ENCODE data around the gene EDEM2.
"Not testable (repeated sequence)": the region's sequence is repeated elsewhere in the genome, so short reads cannot be mapped to it uniquely, and the experiment has no call there.

EDEM2 gene, protein sequence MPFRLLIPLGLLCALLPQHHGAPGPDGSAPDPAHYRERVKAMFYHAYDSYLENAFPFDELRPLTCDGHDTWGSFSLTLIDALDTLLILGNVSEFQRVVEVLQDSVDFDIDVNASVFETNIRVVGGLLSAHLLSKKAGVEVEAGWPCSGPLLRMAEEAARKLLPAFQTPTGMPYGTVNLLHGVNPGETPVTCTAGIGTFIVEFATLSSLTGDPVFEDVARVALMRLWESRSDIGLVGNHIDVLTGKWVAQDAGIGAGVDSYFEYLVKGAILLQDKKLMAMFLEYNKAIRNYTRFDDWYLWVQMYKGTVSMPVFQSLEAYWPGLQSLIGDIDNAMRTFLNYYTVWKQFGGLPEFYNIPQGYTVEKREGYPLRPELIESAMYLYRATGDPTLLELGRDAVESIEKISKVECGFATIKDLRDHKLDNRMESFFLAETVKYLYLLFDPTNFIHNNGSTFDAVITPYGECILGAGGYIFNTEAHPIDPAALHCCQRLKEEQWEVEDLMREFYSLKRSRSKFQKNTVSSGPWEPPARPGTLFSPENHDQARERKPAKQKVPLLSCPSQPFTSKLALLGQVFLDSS

DNA sequence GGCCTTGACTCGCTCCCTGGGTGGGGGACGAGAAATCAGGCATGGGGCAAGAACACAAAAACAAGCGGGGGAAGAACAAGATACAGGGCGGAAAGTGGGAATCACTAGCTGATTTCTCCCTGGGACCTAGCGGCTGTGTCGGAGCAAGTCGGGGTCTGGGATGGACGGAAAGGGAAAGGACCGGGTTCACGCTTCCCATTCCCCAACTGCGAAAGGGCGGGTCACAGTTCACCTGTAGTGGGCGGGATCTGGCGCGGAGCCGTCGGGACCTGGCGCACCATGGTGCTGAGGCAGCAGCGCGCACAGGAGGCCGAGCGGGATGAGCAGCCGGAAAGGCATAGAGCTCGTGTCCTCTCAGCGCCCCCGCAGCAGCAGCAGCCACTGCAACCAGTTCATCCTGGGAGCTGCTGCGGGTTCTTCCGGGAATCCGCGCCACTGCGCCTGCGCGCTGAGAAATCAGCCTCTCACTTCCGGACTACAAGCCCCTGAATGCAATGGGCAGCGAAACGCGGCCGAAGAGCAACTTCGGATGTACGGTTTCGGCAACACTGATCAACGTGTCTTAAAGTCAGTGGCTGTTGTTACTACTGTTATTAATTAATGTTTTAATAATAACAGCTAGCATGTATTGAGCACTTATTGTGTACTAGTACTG is at the start of gene EDEM2:
EDEM2 (minus strand) TSS at position 417 of the 655 bp plus-strand sequence; CDS start at position 339, 78 bp downstream.
- DNase-seq (ENCODE audit: low spot score) = peak; percentile 93

DNA sequence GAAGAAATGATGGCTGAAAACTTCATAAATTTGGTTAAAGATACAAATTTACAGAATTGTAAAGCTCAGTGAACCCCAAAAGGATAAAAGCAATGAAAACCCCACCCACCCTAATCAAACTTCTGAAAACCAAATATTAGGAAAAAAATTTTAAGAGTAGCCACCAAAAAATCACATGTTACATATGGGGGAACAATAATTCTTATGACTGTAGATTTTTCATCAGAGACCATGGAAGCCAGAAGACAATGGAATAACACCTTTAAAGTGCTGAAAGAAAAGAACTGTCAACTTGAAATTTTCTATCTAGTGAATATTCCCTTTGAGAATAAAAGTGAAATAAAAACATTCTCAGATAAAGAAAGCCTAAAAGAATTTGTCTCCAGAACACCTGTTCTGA is 49.2 kb upstream of the EDEM2 start:
- no peak for DNase-seq (ENCODE audit: low spot score)

DNA sequence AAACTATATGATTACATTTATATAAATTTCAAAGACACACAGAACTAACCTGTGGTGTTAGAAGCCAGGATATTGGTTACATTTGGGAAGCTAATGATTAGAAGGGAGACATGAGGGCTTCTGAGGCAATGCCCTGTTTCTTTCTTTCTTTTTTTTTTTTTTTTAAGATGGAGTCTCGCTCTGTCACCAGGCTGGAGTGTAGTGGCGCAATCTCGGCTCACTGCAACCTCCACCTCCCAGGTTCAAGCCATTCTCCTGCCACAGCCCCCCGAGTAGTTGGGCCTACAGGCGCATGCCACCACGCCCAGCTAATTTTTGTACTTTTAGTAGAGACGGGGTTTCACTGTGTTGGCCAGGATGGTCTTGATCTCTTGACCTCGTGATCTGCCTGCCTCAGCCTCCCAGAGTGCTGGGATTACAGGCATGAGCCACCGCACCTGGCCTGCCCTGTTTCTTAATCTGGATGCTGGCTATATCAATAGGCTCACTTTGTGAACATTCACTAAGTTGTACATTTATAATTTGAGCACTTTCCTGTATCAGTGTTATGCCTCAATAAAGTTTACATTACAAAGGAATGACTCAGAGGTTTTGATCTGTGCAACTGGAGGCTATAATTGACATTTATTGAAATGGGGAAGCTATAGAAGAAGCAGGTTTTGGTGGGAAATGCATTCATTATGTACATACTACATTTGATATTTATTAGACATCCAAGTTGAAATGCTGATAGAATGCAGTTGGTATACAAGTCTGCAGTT is 46.1 kb upstream of the EDEM2 start:
- DNase-seq (ENCODE audit: low spot score) = not testable (repeated sequence)

DNA sequence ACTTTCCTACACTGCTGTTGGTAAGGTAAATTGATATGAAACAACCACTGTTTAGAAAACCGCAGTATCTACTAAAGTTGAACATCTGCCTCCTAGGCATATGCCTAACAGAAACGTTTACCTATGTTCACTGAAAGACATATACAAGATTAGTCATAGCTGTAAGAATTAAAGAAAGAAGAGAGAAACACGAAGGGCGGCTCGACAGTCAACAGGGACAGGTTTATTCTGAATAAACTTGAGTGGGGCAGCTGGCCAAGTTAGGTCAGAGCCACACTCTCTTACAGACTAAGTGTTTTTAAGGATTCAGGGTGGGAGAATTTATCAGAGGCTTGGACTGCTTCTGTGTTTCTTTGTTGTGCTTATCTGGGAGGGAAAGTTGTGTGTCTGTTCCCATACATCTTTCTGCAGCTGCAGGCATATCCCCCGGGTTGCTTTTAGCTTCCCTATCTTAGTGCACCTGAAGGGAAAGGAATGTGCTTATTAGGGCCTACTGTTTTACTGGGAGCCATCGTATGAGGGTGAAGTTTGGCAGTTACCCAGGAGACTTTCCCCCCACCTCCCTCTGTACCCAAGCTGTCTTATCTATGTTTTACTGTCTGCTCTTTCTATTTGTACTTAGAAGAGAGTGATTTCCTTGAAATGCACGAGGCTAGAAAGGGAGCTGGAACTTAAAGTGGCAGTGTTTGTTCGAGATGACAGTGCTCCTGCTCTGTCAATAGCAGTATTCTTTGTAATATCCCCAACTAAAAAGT is 45.2 kb upstream of the EDEM2 start:
- DNase-seq (ENCODE audit: low spot score) = no peak

DNA sequence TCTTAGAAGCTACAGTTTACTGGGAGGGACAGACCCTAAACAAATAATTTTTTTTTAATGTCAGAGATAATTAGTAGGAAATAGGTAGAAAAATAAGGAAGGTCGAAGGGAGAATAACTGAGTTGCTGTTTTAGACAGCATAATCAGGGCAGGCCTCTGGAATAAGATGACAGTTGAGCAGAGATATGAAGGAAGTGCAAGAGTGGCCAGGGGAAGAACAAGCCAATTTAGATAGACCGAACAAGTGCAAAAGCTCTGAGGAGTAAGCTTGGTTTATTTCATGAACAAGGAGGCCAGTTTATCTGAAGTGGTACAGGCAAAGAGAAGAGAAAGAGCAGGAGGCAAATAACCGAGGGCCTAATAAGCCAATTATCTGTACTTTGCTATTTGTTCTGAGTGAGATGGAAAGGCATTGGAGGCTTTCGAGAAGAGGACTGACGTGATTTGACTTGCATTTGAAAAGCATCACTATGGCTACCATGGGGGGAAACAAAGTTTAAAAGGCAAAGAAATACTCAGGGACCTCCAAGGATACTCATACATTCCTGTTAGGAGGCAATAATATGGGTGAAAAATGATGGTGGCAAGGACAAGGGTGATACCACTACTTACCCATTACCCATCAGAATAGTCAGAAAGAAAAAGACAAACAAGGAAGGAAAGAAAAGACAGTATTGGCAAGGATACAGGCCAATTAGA is 44.4 kb upstream of the EDEM2 start:
- no peak for DNase-seq (ENCODE audit: low spot score)

DNA sequence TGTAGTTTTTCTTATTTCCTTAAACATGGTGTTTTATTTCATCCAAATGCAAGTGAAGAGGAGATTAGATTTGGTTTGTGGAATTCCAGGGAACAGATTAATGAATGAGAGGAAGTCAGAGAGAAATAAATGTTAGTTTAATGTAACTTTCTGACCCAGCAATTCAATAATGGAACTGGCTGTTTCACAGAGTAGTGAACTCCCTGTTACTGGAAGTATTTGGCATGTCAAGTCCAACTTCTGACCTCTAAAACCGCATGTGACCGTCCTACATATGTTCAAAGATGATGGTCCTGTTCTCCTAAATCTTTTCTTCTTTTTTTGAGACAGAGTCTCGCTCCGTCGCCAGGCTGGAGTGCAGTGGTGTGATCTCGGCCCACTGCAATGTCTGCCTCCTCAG is 43.4 kb upstream of the EDEM2 start:
- no peak for DNase-seq (ENCODE audit: low spot score)

DNA sequence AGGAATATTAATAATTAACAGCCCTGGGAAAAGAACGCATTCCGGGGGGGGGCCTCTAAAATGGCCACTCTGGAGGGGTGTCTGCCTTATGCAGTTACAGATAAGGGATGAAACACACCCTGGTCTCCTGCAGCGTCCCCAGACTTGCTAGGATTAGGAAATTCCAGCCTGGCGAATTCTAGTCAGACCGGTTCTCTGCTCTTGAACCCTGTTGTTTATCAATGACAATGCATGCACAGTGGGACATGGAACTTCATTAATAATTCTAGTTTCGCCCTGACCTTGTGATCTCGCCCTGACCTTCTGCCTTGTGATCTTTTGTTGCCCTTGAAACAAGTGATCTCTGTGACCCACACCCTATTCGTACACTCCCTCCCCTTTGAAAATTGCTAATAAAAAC is 42.1 kb upstream of the EDEM2 start:
- DNase-seq (ENCODE audit: low spot score) = not testable (repeated sequence)

DNA sequence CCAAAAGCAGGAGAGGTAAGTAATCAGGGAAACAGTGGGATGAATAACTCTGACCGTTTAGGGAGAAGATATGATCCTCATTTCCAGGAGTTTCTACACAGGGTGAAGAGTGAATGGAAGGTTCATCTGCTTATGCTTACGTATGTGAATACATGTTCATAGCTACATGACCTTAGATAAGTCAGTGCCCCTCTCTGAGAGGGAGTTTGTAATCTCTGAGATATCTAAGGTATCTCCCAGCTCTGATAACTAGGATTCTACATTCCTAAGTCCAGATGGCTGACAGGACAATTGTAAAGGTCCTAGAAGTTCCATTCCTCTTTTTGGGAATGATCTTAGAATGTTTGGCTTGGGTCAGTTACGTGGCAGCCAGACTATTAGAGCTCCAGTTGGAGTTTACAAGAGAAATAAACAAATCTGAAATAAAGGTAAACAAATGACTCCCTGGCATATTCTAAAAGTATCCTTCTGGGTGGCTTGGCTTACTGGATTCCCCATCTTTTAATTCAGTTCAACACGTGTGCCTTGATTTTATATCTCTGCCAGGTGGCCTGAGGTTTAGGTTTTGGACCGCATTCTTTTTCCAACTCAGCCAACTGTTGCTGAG is 40.6 kb upstream of the EDEM2 start:
- DNase-seq (ENCODE audit: low spot score) = no peak

DNA sequence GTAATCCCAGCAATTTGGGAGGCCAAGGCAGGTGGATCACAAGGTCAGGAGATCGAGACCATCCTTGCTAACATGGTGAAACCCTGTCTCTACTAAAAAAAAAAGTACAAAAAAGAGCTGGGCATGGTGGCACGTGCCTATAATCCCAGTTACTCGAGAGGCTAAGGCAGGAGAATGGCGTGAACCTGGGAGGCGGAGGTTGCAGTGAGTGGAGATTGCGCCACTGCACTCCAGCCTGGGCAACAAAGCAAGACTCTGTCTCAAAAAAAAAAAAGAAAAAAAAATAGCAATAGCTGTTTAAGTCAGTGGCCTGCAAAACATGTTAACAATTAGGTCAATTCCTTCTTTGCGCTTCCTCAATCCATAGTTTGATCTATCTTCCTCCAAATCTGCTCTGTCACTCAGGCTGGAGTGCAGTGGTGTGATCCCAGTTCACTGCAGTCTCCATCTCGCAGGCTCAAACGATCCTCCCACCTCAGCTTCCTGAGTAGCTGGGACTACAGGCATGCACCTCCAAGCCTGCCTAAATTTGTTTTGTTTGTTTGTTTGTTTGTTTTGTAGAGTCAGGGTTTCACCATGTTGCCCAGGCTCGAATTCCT is 39.7 kb upstream of the EDEM2 start:
- DNase-seq (ENCODE audit: low spot score) = not testable (repeated sequence)

DNA sequence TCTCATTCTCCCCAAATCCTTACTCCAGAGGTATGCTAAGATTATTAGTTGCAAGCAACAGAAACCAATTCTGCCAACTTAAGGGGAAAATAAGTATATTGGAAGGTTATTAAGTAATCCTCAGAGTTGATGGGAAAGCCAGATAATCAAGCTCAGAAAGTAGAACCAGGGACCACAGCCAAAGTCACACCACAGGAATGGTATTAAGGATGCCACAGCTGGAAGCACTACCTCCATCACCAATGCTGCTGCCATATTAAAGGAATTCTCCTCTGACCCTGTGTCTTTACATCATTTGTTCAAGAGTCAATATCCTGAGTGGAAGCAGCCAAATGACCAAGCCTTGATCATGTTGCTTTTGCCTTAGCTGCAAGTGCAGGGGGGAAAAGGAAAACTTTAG is 34.6 kb upstream of the EDEM2 start:
- DNase-seq (ENCODE audit: low spot score) = no peak

DNA sequence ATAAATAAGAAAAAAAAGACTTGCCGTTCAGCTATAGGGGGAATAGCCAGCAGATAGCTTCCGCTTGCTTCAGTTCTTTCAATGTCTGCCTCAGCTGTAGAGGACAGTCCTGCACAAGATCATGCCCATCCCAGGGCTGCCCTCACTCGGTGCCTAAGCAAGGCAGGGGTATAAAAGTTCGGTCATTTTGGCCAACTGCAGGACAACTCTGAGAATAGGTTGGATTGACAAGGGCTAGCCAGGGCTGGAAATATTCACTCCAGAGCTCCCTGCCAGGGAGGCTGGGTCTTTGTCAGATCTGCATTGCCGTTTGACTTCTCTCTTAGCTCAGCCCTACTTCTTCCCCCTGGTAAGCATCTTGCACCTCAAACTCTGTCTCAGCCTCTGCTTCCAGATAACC is 33.1 kb upstream of the EDEM2 start:
- no peak for DNase-seq (ENCODE audit: low spot score)

DNA sequence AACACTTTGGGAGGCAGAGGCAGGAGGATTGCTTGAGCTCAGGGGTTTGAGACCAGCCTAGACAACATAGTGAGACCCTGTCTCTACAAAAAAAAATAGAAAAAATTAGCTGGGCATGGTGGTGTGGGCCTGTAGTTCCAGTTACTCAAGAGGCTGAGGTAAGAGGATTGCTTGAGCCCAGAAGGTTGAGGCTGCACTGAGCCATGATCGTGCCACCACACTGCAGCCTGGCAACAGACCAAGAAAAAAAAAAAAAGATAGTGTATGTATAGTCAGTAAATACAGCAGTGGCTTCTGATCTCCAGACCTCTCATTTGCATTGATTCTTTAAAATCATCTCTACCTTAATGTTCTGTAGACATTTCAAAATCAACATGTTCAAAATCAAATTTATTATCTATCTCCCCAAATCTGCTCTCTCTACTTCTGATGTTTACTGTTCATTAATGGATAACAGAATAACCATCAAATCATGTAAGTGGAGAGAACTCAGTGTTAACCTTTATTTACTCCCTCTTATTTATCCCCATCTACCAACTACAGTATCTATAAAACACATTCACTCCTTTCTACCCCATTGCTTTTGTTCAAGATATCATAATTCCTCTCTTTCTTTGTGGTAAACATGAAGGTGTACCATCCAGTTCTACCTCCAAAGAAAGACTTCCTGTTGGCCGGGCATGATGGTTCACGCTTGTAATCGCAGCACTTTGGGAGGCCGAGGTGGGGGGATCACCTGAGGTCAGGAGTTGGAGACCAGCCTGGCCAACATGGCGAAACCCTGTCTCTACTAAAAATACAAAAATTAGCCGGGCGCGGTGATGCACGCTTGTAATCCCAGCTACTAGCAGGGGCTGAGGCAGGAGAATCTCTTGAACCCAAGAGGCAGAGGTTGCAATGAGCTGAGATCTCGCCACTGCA is 32.4 kb upstream of the EDEM2 start:
- DNase-seq (ENCODE audit: low spot score) = no peak

DNA sequence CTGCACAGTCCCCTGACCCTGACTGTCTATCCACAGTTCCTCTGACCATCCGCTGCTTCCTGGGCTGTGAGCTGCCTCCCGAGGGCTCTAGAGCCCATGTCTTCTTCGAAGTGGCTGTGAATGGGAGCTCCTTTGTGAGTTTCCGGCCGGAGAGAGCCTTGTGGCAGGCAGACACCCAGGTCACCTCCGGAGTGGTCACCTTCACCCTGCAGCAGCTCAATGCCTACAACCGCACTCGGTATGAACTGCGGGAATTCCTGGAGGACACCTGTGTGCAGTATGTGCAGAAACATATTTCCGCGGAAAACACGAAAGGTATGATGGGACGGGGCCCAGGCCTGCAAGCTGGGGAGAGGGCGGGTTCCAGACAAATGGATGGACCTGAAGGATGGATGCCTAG is 29.0 kb upstream of the EDEM2 start:
- DNase-seq (ENCODE audit: low spot score) = no peak

DNA sequence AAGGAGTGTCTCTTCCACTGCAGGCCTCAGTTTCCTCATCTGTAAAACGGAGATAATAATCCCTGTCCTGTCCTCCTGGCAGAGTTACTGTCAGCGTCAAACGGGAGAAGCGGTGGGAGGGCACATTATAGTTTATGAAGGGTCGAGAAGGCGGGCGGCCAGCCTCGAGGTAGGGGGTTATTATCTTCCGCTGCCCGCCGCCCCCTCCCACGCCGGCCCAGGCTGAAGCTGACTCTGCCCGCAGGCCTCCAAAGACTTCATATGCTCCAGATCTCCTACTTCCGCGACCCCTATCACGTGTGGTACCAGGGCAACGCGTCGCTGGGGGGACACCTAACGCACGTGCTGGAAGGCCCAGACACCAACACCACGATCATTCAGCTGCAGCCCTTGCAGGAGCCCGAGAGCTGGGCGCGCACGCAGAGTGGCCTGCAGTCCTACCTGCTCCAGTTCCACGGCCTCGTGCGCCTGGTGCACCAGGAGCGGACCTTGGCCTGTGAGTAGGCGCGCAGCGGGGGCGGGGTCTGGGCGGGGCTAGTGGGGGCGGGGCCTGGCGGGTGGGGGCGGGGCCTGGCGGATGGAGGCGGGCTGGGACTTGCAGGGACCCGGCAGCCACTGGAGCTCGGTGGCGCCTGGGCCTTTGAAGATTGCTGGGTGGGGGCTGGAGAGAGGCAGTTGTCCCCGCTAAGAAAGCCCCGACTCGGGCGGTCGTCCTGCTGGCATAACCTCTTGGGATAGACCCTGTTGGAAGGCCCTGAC is 27.5 kb upstream of the EDEM2 start:
- DNase-seq (ENCODE audit: low spot score) = no peak

DNA sequence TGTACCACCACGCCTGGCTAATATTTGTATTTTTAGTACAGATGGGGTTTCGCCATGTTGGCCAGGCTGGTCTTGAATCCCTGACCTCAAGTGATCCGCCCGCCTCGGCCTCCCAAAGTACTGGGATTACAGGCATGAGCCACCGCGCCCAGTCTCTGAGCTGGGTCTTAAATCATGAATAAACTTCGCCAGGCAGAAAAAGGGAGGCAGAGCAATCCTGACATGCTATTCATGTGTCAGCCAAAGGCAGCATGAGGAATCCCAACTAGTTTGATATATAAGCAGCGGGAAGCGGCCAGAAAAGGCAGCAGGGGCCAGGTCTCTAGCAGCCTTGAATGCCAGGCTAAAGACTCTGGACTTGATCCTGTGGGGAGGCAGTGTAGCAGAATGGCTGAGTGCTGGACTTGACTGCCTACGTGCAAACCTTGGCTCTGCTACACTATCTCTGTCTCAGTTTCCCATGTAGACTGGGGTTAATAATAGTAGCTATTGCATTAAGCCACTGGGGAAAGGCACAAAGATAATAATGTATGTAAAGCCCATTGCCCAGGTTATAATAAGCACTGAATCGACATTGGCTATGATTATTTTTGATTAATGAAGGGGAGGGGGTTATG is 26.5 kb upstream of the EDEM2 start:
- no peak for DNase-seq (ENCODE audit: low spot score)

DNA sequence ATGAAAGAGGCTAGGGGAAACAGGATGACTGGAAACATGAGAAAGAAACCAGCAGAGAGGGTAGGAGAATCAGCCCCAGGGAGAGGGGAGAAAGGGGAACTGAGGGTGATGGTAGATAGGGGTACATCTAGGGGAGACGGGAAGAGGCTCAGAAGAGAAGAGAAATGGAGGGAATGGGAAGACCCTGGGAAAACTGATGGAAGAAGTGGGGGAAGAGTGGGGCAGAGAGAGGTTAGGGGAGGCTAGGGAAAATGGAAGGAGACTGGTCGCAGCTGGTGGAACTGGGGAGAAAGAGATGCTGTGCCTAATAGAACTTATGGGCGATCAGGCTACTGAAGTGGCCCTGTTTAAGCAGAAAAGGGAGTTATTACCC is 25.3 kb upstream of the EDEM2 start:
- DNase-seq (ENCODE audit: low spot score) = no peak

DNA sequence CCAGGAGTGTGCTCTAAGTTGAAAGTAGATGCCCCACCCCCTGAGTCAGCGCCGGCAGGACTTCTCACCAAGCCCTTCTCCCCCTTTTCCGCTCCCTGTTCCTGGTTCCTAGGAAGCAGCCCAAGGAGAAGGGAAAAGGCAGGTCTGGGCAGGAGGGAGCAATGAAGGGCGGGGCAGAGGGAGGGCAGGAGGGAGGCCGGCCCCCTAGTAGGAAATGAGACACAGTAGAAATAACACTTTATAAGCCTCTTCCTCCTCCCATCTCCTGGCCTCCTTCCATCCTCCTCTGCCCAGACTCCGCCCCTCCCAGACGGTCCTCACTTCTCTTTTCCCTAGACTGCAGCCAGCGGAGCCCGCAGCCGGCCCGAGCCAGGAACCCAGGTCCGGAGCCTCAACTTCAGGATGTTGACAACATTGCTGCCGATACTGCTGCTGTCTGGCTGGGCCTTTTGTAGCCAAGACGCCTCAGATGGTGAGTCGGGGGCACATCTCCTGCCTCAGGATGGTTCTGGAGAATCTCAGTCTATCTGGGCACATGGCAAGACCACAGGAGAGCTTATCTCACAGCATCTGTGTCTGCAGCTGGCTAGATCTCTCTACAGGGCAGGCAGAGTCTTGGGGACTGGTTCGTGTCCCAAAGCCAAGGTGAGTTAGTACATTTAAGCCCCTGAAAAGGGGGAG is 24.8 kb upstream of the EDEM2 start, which contains the start of gene PROCR:
PROCR (plus strand) TSS at position 320 of the 681 bp plus-strand sequence; CDS start at position 403, 83 bp downstream.
- DNase-seq (ENCODE audit: low spot score) = peak; percentile 59

Measured in pons (tissue), 1 donor.